ENCODE results near the gene CLDN19.

The CLDN19 gene

GRCh38 chr1:42740851-42741580 is 980 bp upstream of the CLDN19 start:
- DNase-seq (ENCODE audit: low read depth) = no peak
- no peak for TF ChIP-seq CTCF (IDR thresholded peaks at IDR 0.05; ENCODE audit: insufficient read depth, low read depth, low read length, missing control alignments)
- no peak overlapping the region for H3K4me3 ChIP-seq (ENCODE audit: low read depth, low read length)

DNA sequence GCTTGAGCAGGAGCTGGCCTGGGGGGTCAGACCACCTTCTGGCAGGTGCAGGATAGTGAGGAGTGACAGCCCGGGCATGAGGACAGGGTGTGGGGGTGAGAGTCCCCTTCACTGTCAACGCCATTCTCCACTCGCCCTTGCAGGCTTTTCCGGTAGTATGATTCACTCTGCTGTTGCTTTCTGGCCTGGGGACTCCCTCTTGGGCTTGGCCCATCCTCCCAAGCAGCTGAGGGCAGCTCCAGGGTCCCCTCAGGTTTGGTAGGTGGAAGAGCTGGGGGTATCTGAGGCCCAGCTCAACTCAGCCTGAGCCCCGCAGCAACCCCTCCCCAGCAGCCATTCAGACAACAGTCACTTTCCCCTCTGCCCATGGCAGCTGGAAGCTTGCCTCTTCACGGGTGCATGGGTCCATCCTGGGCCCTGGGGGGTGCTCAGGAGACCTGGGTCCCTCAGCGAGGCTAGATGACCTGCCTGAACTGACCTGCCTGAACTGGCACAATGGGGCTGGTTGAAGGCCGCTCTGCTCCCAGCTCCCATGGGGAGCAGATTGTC is 1.3 kb downstream of the CLDN19 start:
- DNase-seq (ENCODE audit: low read depth) = no peak
- no peak for TF ChIP-seq CTCF (IDR thresholded peaks at IDR 0.05; ENCODE audit: insufficient read depth, low read depth, low read length, missing control alignments)
- H3K4me3 ChIP-seq (ENCODE audit: low read depth, low read length) = no peak overlapping the region

GRCh38 chr1:42737986-42738677 is 1.9 kb downstream of the CLDN19 start:
- TF ChIP-seq CTCF (IDR thresholded peaks at IDR 0.05; ENCODE audit: insufficient read depth, low read depth, low read length, missing control alignments) = no peak
- DNase-seq (ENCODE audit: low read depth) = no peak
- H3K4me3 ChIP-seq (ENCODE audit: low read depth, low read length) = no peak overlapping the region

GRCh38 chr1:42737257-42737656 is 2.8 kb downstream of the CLDN19 start:
- no peak for TF ChIP-seq CTCF (IDR thresholded peaks at IDR 0.05; ENCODE audit: insufficient read depth, low read depth, low read length, missing control alignments)
- no peak overlapping the region for H3K4me3 ChIP-seq (ENCODE audit: low read depth, low read length)
- peak; percentile 55 for DNase-seq (ENCODE audit: low read depth)

GRCh38 chr1:42736571-42737200 is 3.4 kb downstream of the CLDN19 start:
- DNase-seq (ENCODE audit: low read depth) = no peak
- no peak for TF ChIP-seq CTCF (IDR thresholded peaks at IDR 0.05; ENCODE audit: insufficient read depth, low read depth, low read length, missing control alignments)
- no peak overlapping the region for H3K4me3 ChIP-seq (ENCODE audit: low read depth, low read length)

- TF ChIP-seq CTCF (IDR thresholded peaks at IDR 0.05; ENCODE audit: insufficient read depth, low read depth, low read length, missing control alignments) = peak; percentile 31
- no peak overlapping the region for H3K4me3 ChIP-seq (ENCODE audit: low read depth, low read length)
- DNase-seq (ENCODE audit: low read depth) = peak; percentile 21
Measured at GRCh38 chr1:42736152-42736551, 3.9 kb downstream of the CLDN19 start.

Measured in GM12865 (cell line).